NT2/D1 (cell line): ENCODE data around the gene H2BK1.

ENCODE experiments used
- DNase-seq: peaks from one replicate; pipeline ENCODE4 v3.0.0-alpha.2; 2011; ENCODE audit warnings: low read depth, low spot score
- H3K27me3 ChIP-seq: 2 replicates; pipeline ENCODE4 v1.6.0; 2011; ENCODE audit warnings: mild to moderate bottlenecking; ENCODE audit not compliant: insufficient read length, insufficient read depth
- H3K36me3 ChIP-seq: 2 replicates; pipeline ENCODE4 v1.6.1; 2011; ENCODE audit warnings: mild to moderate bottlenecking, low read length, mixed read lengths; ENCODE audit not compliant: insufficient read depth, insufficient read length
- H3K4me1 ChIP-seq: 2 replicates; pipeline ENCODE4 v1.5.1; 2011; ENCODE audit not compliant: insufficient read depth, insufficient read length
- H3K4me3 ChIP-seq: 2 replicates; pipeline ENCODE4 v1.5.1; 2011; ENCODE audit warnings: low read depth; ENCODE audit not compliant: insufficient read length
- H3K9ac ChIP-seq: 2 replicates; pipeline ENCODE4 v1.6.0; 2011; ENCODE audit warnings: low read depth; ENCODE audit not compliant: insufficient read length
- H3K9me3 ChIP-seq: 2 replicates; pipeline ENCODE4 v1.5.1; 2011; ENCODE audit warnings: mild to moderate bottlenecking, low read length; ENCODE audit not compliant: insufficient read depth
- SUZ12 ChIP-seq: IDR thresholded peaks from 2 replicates; pipeline ENCODE4 v1.6.1; 2011; ENCODE audit not compliant: insufficient read length, insufficient read depth; ENCODE audit errors: extremely low read depth
- YY1 ChIP-seq: IDR thresholded peaks from 2 replicates; pipeline ENCODE4 v1.6.1; 2011; ENCODE audit not compliant: insufficient read length, insufficient read depth
- ZNF274 ChIP-seq: IDR thresholded peaks from 2 replicates; pipeline ENCODE4 v1.6.1; 2011; ENCODE audit warnings: mild to moderate bottlenecking, low read depth, low read length

H2BK1 gene

GRCh38 chr7:151244196-151244840 is 34.0 kb upstream of the H2BK1 start:
- Histone ChIP-seq H3K4me1 (peaks cover 21% of the 10 kb centered on the region), H3K9ac (peak overlapping the region; percentile 32), H3K9me3 (no peaks in the 10 kb centered on the region), H3K27me3 (peaks cover 39% of the 10 kb centered on the region), H3K36me3 (peaks cover 12% of the 10 kb centered on the region), H3K4me3 (no peak overlapping the region)
- DNase-seq: no peak
- TF ChIP-seq SUZ12 (no peak), ZNF274 (no peak), YY1 (no peak)

- TF ChIP-seq YY1 (no peak), SUZ12 (no peak), ZNF274 (no peak)
- no peaks in the 10 kb centered on the region for H3K9me3 ChIP-seq
- no peak for DNase-seq
- no peak overlapping the region for H3K9ac ChIP-seq
- H3K4me1 ChIP-seq: peaks cover 21% of the 10 kb centered on the region
- peaks cover 20% of the 10 kb centered on the region for H3K36me3 ChIP-seq
- peaks cover 35% of the 10 kb centered on the region for H3K27me3 ChIP-seq
- H3K4me3 ChIP-seq: no peak overlapping the region
Measured at GRCh38 chr7:151243408-151244195, 33.3 kb upstream of the H2BK1 start.

- peaks cover 23% of the 10 kb centered on the region for H3K36me3 ChIP-seq
- DNase-seq: no peak
- TF ChIP-seq SUZ12: no peak
- no peak for TF ChIP-seq ZNF274
- TF ChIP-seq YY1: no peak
Measured at GRCh38 chr7:151243045-151243349, 32.7 kb upstream of the H2BK1 start.

GRCh38 chr7:151242159-151243044 is 32.1 kb upstream of the H2BK1 start:
- Histone ChIP-seq H3K9me3 (no peaks in the 10 kb centered on the region), H3K4me1 (peaks cover 17% of the 10 kb centered on the region), H3K27me3 (peaks cover 28% of the 10 kb centered on the region), H3K9ac (no peak overlapping the region), H3K4me3 (no peak overlapping the region), H3K36me3 (peaks cover 29% of the 10 kb centered on the region)
- no peak for DNase-seq
- TF ChIP-seq ZNF274 (no peak), YY1 (no peak), SUZ12 (no peak)

More at GRCh38 chr7:151243045-151243349, 32.7 kb upstream of the H2BK1 start:
- Histone ChIP-seq H3K9ac (no peak overlapping the region), H3K27me3 (peaks cover 32% of the 10 kb centered on the region), H3K9me3 (no peaks in the 10 kb centered on the region), H3K4me1 (peaks cover 21% of the 10 kb centered on the region), H3K4me3 (no peak overlapping the region)

- DNase-seq: no peak
- H3K27me3 ChIP-seq: peaks cover 21% of the 10 kb centered on the region
- TF ChIP-seq SUZ12: no peak
- no peak for TF ChIP-seq YY1
- TF ChIP-seq ZNF274: no peak
- H3K4me3 ChIP-seq: no peak overlapping the region
- H3K9me3 ChIP-seq: no peaks in the 10 kb centered on the region
- H3K9ac ChIP-seq: no peak overlapping the region
- peaks cover 36% of the 10 kb centered on the region for H3K36me3 ChIP-seq
- peaks cover 14% of the 10 kb centered on the region for H3K4me1 ChIP-seq
Measured at GRCh38 chr7:151241755-151242096, 31.4 kb upstream of the H2BK1 start.

GRCh38 chr7:151240942-151241754 is 30.9 kb upstream of the H2BK1 start:
- no peak for TF ChIP-seq YY1
- no peak overlapping the region for H3K9ac ChIP-seq
- no peak overlapping the region for H3K4me3 ChIP-seq
- peaks cover 15% of the 10 kb centered on the region for H3K27me3 ChIP-seq
- DNase-seq: no peak
- peaks cover 12% of the 10 kb centered on the region for H3K4me1 ChIP-seq
- H3K9me3 ChIP-seq: no peaks in the 10 kb centered on the region
- H3K36me3 ChIP-seq: peaks cover 42% of the 10 kb centered on the region

- Histone ChIP-seq H3K36me3 (peaks cover 48% of the 10 kb centered on the region), H3K9me3 (no peaks in the 10 kb centered on the region), H3K4me1 (peaks cover 10% of the 10 kb centered on the region), H3K27me3 (peaks cover 9% of the 10 kb centered on the region), H3K9ac (no peak overlapping the region), H3K4me3 (no peak overlapping the region)
- no peak for TF ChIP-seq ZNF274
- TF ChIP-seq YY1: no peak
- TF ChIP-seq SUZ12: no peak
- DNase-seq: no peak
Measured at GRCh38 chr7:151240536-151240935, 30.2 kb upstream of the H2BK1 start.
